IMR-90 (cell line): ENCODE data around the gene RPL15. TPM values are rescaled to one million over a fixed set of nuclear protein-coding genes. Genes with fewer than 3 reads are reported as not detected.

Experiments
- ATAC-seq: fragments of 200-7000 bp; cut with Tn5 transposase; 2 replicates; pipeline ENCODE4 v1.9.1; 2020; ENCODE audit warnings: low read depth, mild to moderate bottlenecking, moderate library complexity
- BruUV-seq: library from RNA; stranded (reverse); fragments of 400-500 nt; replicated peaks from 2 replicates; lab custom pipeline; 2021; lab: Mats Ljungman, UMichigan
- CTCF ChIA-PET: fragments of 300-600 bp; formaldehyde crosslinking; extraction: SDS; loops from one replicate; lab custom pipeline; 2021; ENCODE audit warnings: antibody characterized with exemption; lab: Yijun Ruan, JAX
- POLR2A ChIA-PET: fragments of 300-600 bp; sonication (Branson Sonifier 250); formaldehyde crosslinking; loops from one replicate; lab custom pipeline; 2022; ENCODE audit warnings: antibody characterized with exemption; ENCODE audit not compliant: unreplicated experiment; lab: Charles Lee
- DNase-seq: peaks from one replicate; pipeline ENCODE4 v3.0.0; 2013
- H2AFZ ChIP-seq: replicated peaks from 2 replicates; pipeline ENCODE3; 2013; ENCODE audit warnings: low read length, mild to moderate bottlenecking; ENCODE audit not compliant: poor library complexity
- H2AK5ac ChIP-seq: 2 replicates; pipeline ENCODE4 v1.6.1; 2013; ENCODE audit warnings: low read depth, low read length, inconsistent platforms
- H2AK9ac ChIP-seq: replicated peaks from 2 replicates; pipeline ENCODE3; 2013; ENCODE audit warnings: mild to moderate bottlenecking, low read depth, low read length, moderate library complexity; ENCODE audit not compliant: poor library complexity
- H2BK120ac ChIP-seq: 2 replicates; pipeline ENCODE4 v1.6.1; 2013; ENCODE audit warnings: low read depth, low read length, inconsistent platforms
- H2BK15ac ChIP-seq: 3 replicates; pipeline ENCODE4 v1.6.1; 2013; ENCODE audit warnings: low read depth, low read length, inconsistent platforms
- H2BK20ac ChIP-seq: 2 replicates; pipeline ENCODE4 v1.6.1; 2013; ENCODE audit warnings: low read depth, mild to moderate bottlenecking, inconsistent platforms, low read length, moderate library complexity
- H2BK5ac ChIP-seq: 2 replicates; pipeline ENCODE4 v1.6.1; 2013; ENCODE audit warnings: mild to moderate bottlenecking, low read depth, low read length, inconsistent platforms; ENCODE audit not compliant: poor library complexity, severe bottlenecking
- H3K14ac ChIP-seq: replicated peaks from 2 replicates; pipeline ENCODE4 v1.6.1; 2013; ENCODE audit warnings: low read depth, low read length, inconsistent platforms
- H3K18ac ChIP-seq: 2 replicates; pipeline ENCODE4 v1.6.1; 2013; ENCODE audit warnings: low read depth, low read length, control low read depth
- H3K23ac ChIP-seq: 2 replicates; pipeline ENCODE4 v1.6.1; 2013; ENCODE audit warnings: low read depth, low read length, inconsistent platforms
- H3K27ac ChIP-seq: 2 replicates; pipeline ENCODE4 v1.5.1; 2013; ENCODE audit warnings: mild to moderate bottlenecking, control low read depth, low read length; ENCODE audit not compliant: insufficient read depth
- H3K27me3 ChIP-seq: 2 replicates; pipeline ENCODE4 v1.6.1; 2013; ENCODE audit warnings: low read length; ENCODE audit not compliant: control insufficient read depth, insufficient read depth
- H3K36me3 ChIP-seq: 2 replicates; pipeline ENCODE4 v1.6.1; 2013; ENCODE audit warnings: low read length, mixed read lengths; ENCODE audit not compliant: control insufficient read depth, insufficient read depth
- H3K4ac ChIP-seq: 2 replicates; pipeline ENCODE4 v1.6.1; 2013; ENCODE audit warnings: low read depth, low read length, inconsistent platforms
- H3K4me1 ChIP-seq: 2 replicates; pipeline ENCODE4 v1.6.1; 2013; ENCODE audit warnings: low read length, mixed read lengths; ENCODE audit not compliant: control insufficient read depth, insufficient read depth
- H3K4me2 ChIP-seq: 2 replicates; pipeline ENCODE4 v1.6.1; 2013; ENCODE audit warnings: low read depth, mild to moderate bottlenecking, control low read depth, low read length, moderate library complexity
- H3K4me3 ChIP-seq: 2 replicates; pipeline ENCODE4 v1.5.1; 2013; ENCODE audit warnings: low read depth, mild to moderate bottlenecking, control low read depth, low read length, moderate library complexity; ENCODE audit not compliant: insufficient read depth
- H3K56ac ChIP-seq: 2 replicates; pipeline ENCODE4 v1.6.1; 2013; ENCODE audit warnings: low read length, inconsistent platforms; ENCODE audit not compliant: insufficient read depth; ENCODE audit errors: extremely low read depth
- H3K79me1 ChIP-seq, 2 experiments: 2 replicates each; pipeline ENCODE4 v1.6.1; 2013; ENCODE audit warnings: low read length in 2 of 2, inconsistent platforms in 1 of 2, low read depth in 1 of 2
- H3K9ac ChIP-seq: 2 replicates; pipeline ENCODE4 v1.6.1; 2013; ENCODE audit warnings: low read depth, low read length, control low read depth
- H3K9me1 ChIP-seq: 2 replicates; pipeline ENCODE4 v1.6.1; 2013; ENCODE audit warnings: low read length, inconsistent platforms; ENCODE audit not compliant: insufficient read depth
- H3K9me3 ChIP-seq: 2 replicates; pipeline ENCODE4 v1.6.1; 2013; ENCODE audit warnings: low read length; ENCODE audit not compliant: control insufficient read depth, insufficient read depth
- H4K20me1 ChIP-seq: 2 replicates; pipeline ENCODE4 v1.6.1; 2013; ENCODE audit warnings: low read length, inconsistent platforms; ENCODE audit not compliant: insufficient read depth
- H4K5ac ChIP-seq: 2 replicates; pipeline ENCODE4 v1.6.1; 2013; ENCODE audit warnings: mild to moderate bottlenecking, low read depth, low read length, control low read depth
- H4K8ac ChIP-seq, 2 experiments: 2 replicates each; pipeline ENCODE4 v1.6.1; 2013; ENCODE audit warnings: low read depth in 2 of 2, low read length in 2 of 2, control low read depth in 1 of 2, inconsistent platforms in 1 of 2
- H4K91ac ChIP-seq: 2 replicates; pipeline ENCODE4 v1.6.1; 2013; ENCODE audit warnings: low read depth, low read length, inconsistent platforms; ENCODE audit not compliant: insufficient read depth
- CEBPB ChIP-seq: IDR thresholded peaks from 2 replicates; pipeline ENCODE4 v1.6.1; 2012; ENCODE audit warnings: low read depth, low read length, improper control_type of control experiment
- RAD21 ChIP-seq: IDR thresholded peaks from 2 replicates; pipeline ENCODE4 v1.6.1; 2012; ENCODE audit warnings: low read length, improper control_type of control experiment
- dilution Hi-C: fragments of 300-500 bp; cut with HindIII; formaldehyde crosslinking; loops from one replicate; pipeline ENCODE4 v1.14.3; 2018; ENCODE audit warnings: low sequenced_read_pairs; ENCODE audit not compliant: unreplicated experiment
- in situ Hi-C: fragments of 300-500 bp; cut with MboI; formaldehyde crosslinking; loops from 3 replicates; pipeline ENCODE4 v1.14.3; 2019; ENCODE audit warnings: low sequenced_read_pairs, inconsistent platforms, mixed read lengths
- intact Hi-C: fragments of 100-400 bp; cut with micrococcal nuclease; formaldehyde crosslinking; loops from 2 replicates; pipeline ENCODE4 v1.10.0; 2022
- polyA plus RNA-seq, 3 experiments: library from polyadenylated mRNA; depleted of rRNA; stranded (reverse); fragments of >200 nt; gene quantifications; 2 replicates each; pipeline ENCODE4 v1.2.3, GENCODE V29; 2012; ENCODE audit warnings: low replicate concordance in 1 of 3
- total RNA-seq: library from RNA; depleted of rRNA; stranded (reverse); fragments of >200 nt; gene quantifications from 2 replicates; pipeline ENCODE4 v1.2.3, GENCODE V29; 2012

RPL15 gene
- total and polyA plus RNA-seq, 2 of the 4 experiments (the other 2 are of a cell fraction): 1,419 to 4,701 TPM

GRCh38 chr3:23938688-23939087 is 21.8 kb downstream of the RPL15 start:
- H3K18ac ChIP-seq: no peak overlapping the region
- dilution Hi-C loops: no loop called here
- H3K56ac ChIP-seq: no peak overlapping the region
- H2BK5ac ChIP-seq: no peak overlapping the region
- peak overlapping the region; percentile 13 for H2AK9ac ChIP-seq
- H3K27ac ChIP-seq: no peak overlapping the region
- H4K91ac ChIP-seq: no peak overlapping the region
- no peak overlapping the region for H3K4me2 ChIP-seq
- H3K9me1 ChIP-seq: no peaks in the 10 kb centered on the region
- H3K23ac ChIP-seq: no peak overlapping the region
- TF ChIP-seq CEBPB: peak; percentile 49; the same call in 1 of the 2 replicates
- TF ChIP-seq RAD21: no peak
- H2AK5ac ChIP-seq: no peak overlapping the region
- intact Hi-C loops: no loop called here
- H4K5ac ChIP-seq: no peak overlapping the region
- no peaks in the 10 kb centered on the region for H3K36me3 ChIP-seq
- H2BK20ac ChIP-seq: no peak overlapping the region
- DNase-seq (no peak), ATAC-seq (no peak)
- in situ Hi-C loops: no loop called here
- no peak overlapping the region for H3K4me3 ChIP-seq
- ChIA-PET CTCF (interaction anchor here (1.0 kb wide), 1 partner anchor 53 kb away, joined by 4 read pairs; no protein-coding TSS in a partner anchor), POLR2A (no interaction called here)
- H3K4ac ChIP-seq: no peak overlapping the region
- no peak overlapping the region for H4K8ac ChIP-seq
- H3K9me3 ChIP-seq: peaks cover 3% of the 10 kb centered on the region
- H4K20me1 ChIP-seq: no peaks in the 10 kb centered on the region
- H3K14ac ChIP-seq: no peak overlapping the region
- H2BK15ac ChIP-seq: no peak overlapping the region
- peaks cover 2% of the 10 kb centered on the region; the same call in 1 of the 2 replicates for H3K4me1 ChIP-seq
- no peaks in the 10 kb centered on the region for H3K79me1 ChIP-seq
- no peak overlapping the region for H2BK120ac ChIP-seq
- no peak overlapping the region for H2AFZ ChIP-seq
- no TSS peak for BruUV-seq
- peaks cover 4% of the 10 kb centered on the region; the same call in 1 of the 2 replicates for H3K27me3 ChIP-seq
- H3K9ac ChIP-seq: no peak overlapping the region
